Neutrophil (primary cell): ENCODE measurements around the gene TMEM44.
A peak's percentile ranks its signal among the peaks of the same experiment; 100 is the strongest.

Experiments used
- H3K27ac ChIP-seq: fragments of 200-600 bp; sonication (generic); 2 replicates; pipeline ENCODE4 v1.5.1; 2016; ENCODE audit warnings: mild to moderate bottlenecking, moderate library complexity
- H3K27me3 ChIP-seq: fragments of 200-600 bp; sonication (generic); 2 replicates; pipeline ENCODE4 v1.6.0; 2016; ENCODE audit warnings: mild to moderate bottlenecking
- H3K36me3 ChIP-seq: fragments of 200-600 bp; sonication (generic); 2 replicates; pipeline ENCODE4 v1.5.1; 2017
- H3K4me1 ChIP-seq, 2 experiments: fragments of 200-600 bp in 1 of 2; sonication (generic) in 1 of 2; 1 replicate in 1 of 2; 2 replicates in 1 of 2; pipeline versions ENCODE4 v1.5.1 to v1.6.1; 2013 to 2016; ENCODE audit warnings: low read depth in 1 of 2, low read length in 1 of 2, mild to moderate bottlenecking in 1 of 2, moderate library complexity in 1 of 2; ENCODE audit not compliant: control insufficient read depth in 1 of 2, insufficient read depth in 1 of 2
- H3K4me3 ChIP-seq, 2 experiments: fragments of 200-600 bp in 1 of 2; sonication (generic) in 1 of 2; 1 replicate in 1 of 2; 2 replicates in 1 of 2; pipeline ENCODE4 v1.5.1; 2013 to 2016; ENCODE audit warnings: low read depth in 1 of 2, low read length in 1 of 2, mild to moderate bottlenecking in 1 of 2, moderate library complexity in 1 of 2
- H3K9me3 ChIP-seq: fragments of 200-600 bp; sonication (generic); 2 replicates; pipeline ENCODE4 v1.5.1; 2016
- TF ChIP-seq, protein P1 (sequence below): fragments of 200-600 bp; sonication (generic); IDR thresholded peaks from 2 replicates; pipeline ENCODE4 v1.5.1; 2016; ENCODE audit warnings: antibody characterized with exemption

TMEM44 gene

DNA sequence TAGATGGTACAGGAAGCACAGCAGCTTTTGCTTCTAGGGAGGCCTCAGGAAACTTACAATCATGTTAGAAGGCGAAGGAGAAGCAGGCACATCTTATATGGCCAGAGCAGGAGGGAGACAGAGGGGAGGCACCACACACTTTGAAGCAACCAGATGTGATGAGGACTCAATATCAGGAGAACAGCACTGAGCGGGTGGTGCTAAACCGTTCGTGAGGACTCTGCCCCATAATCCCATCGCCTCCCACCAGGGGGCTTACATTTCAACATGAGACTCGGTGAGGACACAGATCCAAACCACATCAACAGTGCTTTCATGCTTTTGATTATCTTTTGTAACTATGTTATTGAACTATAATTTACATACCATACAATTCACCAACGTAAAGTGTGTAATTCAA, 7.6 kb upstream of the TMEM44 start:
- no peak overlapping the region for H3K4me3 ChIP-seq
- peaks cover 35% of the 10 kb centered on the region for H3K36me3 ChIP-seq
- H3K9me3 ChIP-seq, result no peaks in the 10 kb centered on the region
- H3K27ac ChIP-seq, result no peak overlapping the region
- no peaks in the 10 kb centered on the region for H3K4me1 ChIP-seq
- H3K27me3 ChIP-seq, result no peaks in the 10 kb centered on the region
- TF ChIP-seq, protein P1, sequence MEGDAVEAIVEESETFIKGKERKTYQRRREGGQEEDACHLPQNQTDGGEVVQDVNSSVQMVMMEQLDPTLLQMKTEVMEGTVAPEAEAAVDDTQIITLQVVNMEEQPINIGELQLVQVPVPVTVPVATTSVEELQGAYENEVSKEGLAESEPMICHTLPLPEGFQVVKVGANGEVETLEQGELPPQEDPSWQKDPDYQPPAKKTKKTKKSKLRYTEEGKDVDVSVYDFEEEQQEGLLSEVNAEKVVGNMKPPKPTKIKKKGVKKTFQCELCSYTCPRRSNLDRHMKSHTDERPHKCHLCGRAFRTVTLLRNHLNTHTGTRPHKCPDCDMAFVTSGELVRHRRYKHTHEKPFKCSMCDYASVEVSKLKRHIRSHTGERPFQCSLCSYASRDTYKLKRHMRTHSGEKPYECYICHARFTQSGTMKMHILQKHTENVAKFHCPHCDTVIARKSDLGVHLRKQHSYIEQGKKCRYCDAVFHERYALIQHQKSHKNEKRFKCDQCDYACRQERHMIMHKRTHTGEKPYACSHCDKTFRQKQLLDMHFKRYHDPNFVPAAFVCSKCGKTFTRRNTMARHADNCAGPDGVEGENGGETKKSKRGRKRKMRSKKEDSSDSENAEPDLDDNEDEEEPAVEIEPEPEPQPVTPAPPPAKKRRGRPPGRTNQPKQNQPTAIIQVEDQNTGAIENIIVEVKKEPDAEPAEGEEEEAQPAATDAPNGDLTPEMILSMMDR, result no peak

DNA sequence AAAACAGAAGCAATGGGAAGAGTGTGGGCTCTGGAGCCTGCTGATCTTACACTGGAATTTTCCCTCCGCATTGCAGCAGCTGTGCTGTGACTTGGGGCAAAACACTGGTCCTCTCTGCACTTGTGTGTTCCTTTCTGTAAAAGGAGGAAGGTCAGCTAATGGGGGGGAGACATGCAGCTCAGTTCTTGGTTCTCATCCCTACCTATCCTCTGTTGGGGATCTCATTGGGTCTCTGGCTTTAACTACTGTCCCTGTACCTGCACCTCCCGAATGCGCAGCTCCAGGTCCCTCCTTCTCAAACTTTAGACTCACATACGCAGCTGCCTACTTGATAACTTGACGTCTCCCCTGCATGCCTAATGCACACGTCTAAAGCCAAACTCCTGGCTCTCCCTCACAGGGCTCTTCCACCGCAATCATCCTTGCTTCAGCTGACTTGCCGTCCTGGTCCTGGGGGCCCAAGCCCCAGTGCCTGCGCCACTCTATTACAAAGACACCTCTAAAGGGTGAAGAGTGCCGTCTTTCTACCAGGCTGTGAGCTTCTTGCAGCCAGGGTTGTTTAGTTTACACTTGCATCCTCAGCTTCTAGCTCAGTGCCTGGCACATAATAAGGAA, 5.9 kb upstream of the TMEM44 start:
- H3K36me3 ChIP-seq, result peaks cover 24% of the 10 kb centered on the region
- no peak overlapping the region for H3K27ac ChIP-seq
- H3K9me3 ChIP-seq, result no peaks in the 10 kb centered on the region
- no peaks in the 10 kb centered on the region for H3K4me1 ChIP-seq
- H3K4me3 ChIP-seq, result no peak overlapping the region
- H3K27me3 ChIP-seq, result no peaks in the 10 kb centered on the region
- TF ChIP-seq, protein P1, result no peak

DNA sequence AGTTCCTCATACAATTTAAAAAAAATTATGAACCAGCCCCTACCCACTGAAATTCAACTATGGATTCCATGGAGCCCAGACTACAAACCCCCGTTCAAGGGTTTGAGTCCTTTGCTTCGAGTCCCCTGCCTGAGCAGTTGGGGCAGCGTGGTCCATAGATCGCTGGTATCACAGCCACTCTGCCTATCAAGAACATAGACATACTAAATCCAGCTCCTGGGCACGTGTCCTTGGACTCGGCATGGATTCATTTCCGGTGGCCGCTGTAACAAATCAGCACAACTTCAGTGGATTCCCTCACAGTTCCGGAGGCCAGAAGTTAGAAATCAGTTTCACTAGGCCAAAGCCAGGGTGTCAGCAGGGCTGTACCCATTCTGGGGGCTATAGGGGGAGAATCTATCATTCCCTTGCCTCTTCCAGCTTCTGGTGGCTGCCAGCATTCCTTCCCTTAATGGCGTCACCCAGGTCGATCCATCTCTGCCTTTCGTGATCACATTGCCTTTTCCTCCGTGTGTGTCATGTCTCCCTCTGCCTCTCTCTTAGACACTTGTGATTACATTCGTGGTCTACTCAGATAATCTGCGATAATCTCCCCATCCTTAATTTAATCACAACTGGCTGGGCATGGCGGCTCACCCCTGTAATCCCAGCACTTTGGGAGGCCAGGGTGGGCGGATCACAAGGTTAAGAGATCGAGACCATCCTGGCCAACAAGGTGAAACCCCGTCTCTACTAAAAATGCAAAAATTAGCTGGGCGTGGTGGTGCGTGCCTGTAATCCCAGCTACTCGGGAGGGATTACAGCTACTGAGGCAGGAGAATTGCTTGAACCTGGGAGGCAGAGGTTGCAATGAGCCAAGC, 4.6 kb upstream of the TMEM44 start:
- TF ChIP-seq, protein P1, result no peak
- Histone ChIP-seq H3K4me1 (peaks cover 5 to 6% of the 10 kb centered on the region in 2 experiments), H3K27ac (no peak overlapping the region), H3K9me3 (no peaks in the 10 kb centered on the region), H3K4me3 (no peak overlapping the region), H3K36me3 (peaks cover 14% of the 10 kb centered on the region), H3K27me3 (no peaks in the 10 kb centered on the region)

DNA sequence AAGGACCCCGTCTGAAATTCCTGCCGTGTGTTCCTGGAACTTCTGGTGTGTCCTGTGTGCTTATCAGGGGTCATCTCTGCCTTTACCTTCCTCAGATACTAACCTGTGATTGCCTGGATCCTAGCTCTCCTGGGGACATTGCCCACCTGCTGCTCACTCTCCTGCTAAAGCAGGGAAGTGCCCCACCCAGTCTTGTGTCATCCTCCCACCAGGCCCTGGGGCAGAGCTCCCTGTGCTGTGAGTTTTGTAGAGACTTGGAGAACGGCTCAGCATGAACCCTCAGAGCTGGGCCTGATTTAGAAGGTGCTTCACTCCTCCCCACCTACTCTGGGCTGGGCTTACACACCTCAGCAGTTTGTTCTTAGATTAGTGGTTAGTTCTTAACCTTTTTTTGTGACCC, 3.8 kb upstream of the TMEM44 start:
- Histone ChIP-seq H3K4me3 (no peak overlapping the region), H3K9me3 (no peaks in the 10 kb centered on the region), H3K36me3 (peaks cover 11% of the 10 kb centered on the region), H3K4me1 (peaks cover 12 to 13% of the 10 kb centered on the region in 2 experiments), H3K27ac (no peak overlapping the region), H3K27me3 (peaks cover 3% of the 10 kb centered on the region)
- TF ChIP-seq, protein P1, result no peak

DNA sequence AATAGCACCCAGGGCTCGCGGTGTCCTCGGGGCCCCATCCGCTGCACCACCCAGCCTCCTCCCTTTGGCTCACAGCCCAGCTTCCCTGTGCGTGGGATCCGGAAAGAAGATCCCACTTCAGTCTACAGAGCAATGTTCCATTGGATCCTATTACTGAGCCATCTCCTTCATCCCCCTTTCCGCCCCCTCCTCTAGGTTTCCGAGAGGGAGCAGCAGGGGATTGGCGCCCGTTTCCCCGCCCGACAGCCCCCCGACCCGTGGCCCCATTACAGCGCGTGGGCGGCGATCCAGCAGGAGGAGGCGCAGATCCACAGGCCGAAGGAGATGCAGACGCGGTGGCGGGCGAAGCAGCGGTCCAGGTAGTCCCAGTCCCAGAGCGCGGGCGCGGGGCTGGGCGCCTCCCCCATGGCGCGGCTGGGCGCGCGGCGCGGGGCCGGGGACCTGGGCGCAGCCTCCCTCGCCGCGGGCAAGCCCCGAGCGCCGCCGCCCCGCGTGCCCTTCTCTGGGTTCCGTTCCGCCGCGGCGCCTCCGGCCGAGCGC, 340 bp downstream of the TMEM44 start:
- no peak overlapping the region for H3K27ac ChIP-seq
- peaks cover 3% of the 10 kb centered on the region for H3K27me3 ChIP-seq
- H3K4me3 ChIP-seq, result peak overlapping the region; percentile 51 to 66
- no peaks in the 10 kb centered on the region for H3K36me3 ChIP-seq
- TF ChIP-seq, protein P1, result no peak
- H3K9me3 ChIP-seq, result no peaks in the 10 kb centered on the region
- peaks cover 13% of the 10 kb centered on the region in 2 experiments for H3K4me1 ChIP-seq
